Measurements from ENCODE around the gene GNPNAT1.
"Not testable (repeated sequence)": the region's sequence is repeated elsewhere in the genome, so short reads cannot be mapped to it uniquely, and the experiment has no call there.

Gene GNPNAT1

GRCh38 chr14:52767058-52767833, 24.2 kb downstream of the GNPNAT1 start:
- POLR2A ChIA-PET (ENCODE audit: low non-redundant PET), result no interaction called here
- no peak for DNase-seq (ENCODE audit: low spot score)
- H3K27ac ChIP-seq, result no peak overlapping the region
- CTCF ChIA-PET, result no interaction called here
- TF ChIP-seq, protein P1, sequence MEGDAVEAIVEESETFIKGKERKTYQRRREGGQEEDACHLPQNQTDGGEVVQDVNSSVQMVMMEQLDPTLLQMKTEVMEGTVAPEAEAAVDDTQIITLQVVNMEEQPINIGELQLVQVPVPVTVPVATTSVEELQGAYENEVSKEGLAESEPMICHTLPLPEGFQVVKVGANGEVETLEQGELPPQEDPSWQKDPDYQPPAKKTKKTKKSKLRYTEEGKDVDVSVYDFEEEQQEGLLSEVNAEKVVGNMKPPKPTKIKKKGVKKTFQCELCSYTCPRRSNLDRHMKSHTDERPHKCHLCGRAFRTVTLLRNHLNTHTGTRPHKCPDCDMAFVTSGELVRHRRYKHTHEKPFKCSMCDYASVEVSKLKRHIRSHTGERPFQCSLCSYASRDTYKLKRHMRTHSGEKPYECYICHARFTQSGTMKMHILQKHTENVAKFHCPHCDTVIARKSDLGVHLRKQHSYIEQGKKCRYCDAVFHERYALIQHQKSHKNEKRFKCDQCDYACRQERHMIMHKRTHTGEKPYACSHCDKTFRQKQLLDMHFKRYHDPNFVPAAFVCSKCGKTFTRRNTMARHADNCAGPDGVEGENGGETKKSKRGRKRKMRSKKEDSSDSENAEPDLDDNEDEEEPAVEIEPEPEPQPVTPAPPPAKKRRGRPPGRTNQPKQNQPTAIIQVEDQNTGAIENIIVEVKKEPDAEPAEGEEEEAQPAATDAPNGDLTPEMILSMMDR (conservative IDR thresholded peaks at IDR 0.05; ENCODE audit: low read depth), result no peak

DNA sequence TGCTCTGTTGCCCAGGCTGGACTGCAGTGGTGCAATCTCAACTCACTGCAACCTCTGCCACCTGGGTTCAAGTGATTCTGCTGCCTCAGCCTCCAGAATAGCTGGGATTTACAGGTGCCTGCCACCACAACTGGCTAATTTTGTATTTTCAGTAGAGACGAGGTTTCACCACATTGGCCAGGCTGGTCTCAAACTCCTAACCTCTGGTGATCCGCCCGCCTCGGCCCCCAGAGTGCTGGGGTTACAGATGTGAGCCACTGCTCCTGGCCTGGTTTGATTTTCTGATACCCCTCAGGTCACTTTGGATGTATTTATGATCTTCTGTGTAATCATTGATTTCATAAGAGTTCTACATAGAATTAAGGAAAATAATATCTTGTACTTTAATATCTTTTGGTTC, 28.5 kb downstream of the GNPNAT1 start:
- POLR2A ChIA-PET (ENCODE audit: low non-redundant PET); DNase-seq (ENCODE audit: low spot score); H3K27ac ChIP-seq; CTCF ChIA-PET: not testable (repeated sequence)

- TF ChIP-seq, protein P1 (conservative IDR thresholded peaks at IDR 0.05; ENCODE audit: low read depth), result no peak
- H3K27ac ChIP-seq, result no peak overlapping the region
- DNase-seq (ENCODE audit: low spot score), result no peak
- POLR2A ChIA-PET (ENCODE audit: low non-redundant PET), result no interaction called here
- CTCF ChIA-PET, result interaction anchor here (0.6 to 1.0 kb wide), 4 partner anchors 11 to 35 kb away, joined by 3 read pairs; no protein-coding TSS in a partner anchor
Observed at GRCh38 chr14:52759145-52759544, 32.3 kb downstream of the GNPNAT1 start.

DNA sequence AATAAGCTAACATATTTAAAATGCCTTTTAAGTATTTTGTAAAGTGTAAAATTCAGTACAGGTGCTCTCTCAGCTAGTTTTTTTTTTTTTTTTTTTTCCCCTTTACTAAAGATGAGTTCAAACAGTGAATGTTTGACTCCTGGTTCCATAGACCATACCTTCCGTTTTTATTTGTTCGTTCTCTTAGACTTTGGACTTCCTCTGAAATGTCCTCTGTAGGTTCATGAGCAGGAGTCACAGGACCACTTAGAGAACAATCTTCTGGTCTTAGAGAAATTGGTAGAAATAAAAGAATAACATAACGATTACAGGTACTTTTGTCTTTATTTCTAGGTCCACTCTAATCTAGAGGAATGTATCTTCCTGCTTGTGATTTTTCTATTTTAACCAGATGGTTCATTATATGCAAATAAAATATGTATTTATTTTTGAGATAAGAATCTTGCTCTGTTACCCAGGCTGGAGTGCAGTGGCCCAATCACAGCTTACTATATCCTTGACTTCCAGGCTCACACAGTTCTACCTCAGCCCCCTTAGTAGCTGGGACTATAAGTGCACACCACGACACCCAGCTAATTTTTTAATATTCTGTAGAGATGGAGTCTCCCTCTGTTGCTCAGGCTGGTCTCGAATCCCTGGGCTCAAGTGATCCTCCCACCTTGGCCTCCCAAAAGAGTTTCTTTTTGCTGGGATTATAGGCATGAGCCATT, 35.6 kb downstream of the GNPNAT1 start:
- TF ChIP-seq, protein P1 (conservative IDR thresholded peaks at IDR 0.05; ENCODE audit: low read depth), result no peak
- ChIA-PET POLR2A (ENCODE audit: low non-redundant PET) (no interaction called here), CTCF (interaction anchor here (0.6 to 0.7 kb wide), 3 partner anchors 111 to 1201 kb away, joined by 3 to 5 read pairs (median 4); no protein-coding TSS in a partner anchor)
- H3K27ac ChIP-seq, result no peak overlapping the region
- DNase-seq (ENCODE audit: low spot score), result no peak

DNA sequence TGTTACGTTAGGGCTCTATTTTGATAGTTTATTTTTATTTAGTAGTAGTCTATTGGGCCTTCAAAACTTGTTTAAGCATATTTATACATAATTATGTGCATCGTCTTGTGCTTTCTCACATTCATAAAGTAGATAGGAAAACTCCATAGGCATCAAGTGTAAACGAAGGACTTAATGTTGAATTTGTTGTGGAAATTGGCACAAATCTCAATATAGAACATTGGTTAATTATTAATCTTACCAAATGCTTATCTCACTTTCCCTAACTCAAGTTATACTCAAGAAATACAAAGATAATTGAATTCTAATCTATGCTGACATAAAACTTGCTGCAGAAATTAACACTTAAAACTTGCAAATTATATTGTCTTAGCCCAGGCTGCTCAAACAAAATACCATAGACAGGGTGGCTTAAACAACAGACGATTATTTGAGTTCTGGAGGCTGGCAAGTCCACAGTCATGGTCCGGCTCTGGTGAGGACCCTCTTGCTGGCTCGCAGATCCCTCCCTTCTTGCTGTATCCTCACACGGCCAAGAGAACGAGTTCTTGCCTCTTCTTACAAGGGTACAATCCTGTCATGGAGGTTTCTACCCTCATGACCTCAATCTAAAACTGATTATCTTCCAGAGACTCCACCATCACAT, 42.6 kb downstream of the GNPNAT1 start:
- POLR2A ChIA-PET (ENCODE audit: low non-redundant PET), result no interaction called here
- TF ChIP-seq, protein P1 (conservative IDR thresholded peaks at IDR 0.05; ENCODE audit: low read depth), result no peak

GRCh38 chr14:52741865-52742264, 49.5 kb downstream of the GNPNAT1 start:
- CTCF ChIA-PET, result interaction anchor here (0.7 kb wide), 2 partner anchors 52 to 1704 kb away, joined by 3 to 7 read pairs; no protein-coding TSS in a partner anchor
- POLR2A ChIA-PET (ENCODE audit: low non-redundant PET), result interaction anchor here (0.7 kb wide), 1 partner anchor 1407 kb away, joined by 3 read pairs; no protein-coding TSS in a partner anchor
- DNase-seq (ENCODE audit: low spot score), result no peak
- TF ChIP-seq, protein P1 (conservative IDR thresholded peaks at IDR 0.05; ENCODE audit: low read depth), result no peak
- H3K27ac ChIP-seq, result no peak overlapping the region

More for the DNA sequence above, 42.6 kb downstream of the GNPNAT1 start:
- CTCF ChIA-PET, result no interaction called here
- no peak for DNase-seq (ENCODE audit: low spot score)
- H3K27ac ChIP-seq, result no peak overlapping the region

Measured in RWPE1 (cell line).